Activated CD8-positive, alpha-beta T cell treated with anti-CD3 and anti-CD28 coated beads for 36 hours (primary cell): ENCODE results near the gene EFCAB6. TPM values are rescaled to one million over a fixed set of nuclear protein-coding genes. Genes with fewer than 3 reads are reported as not detected.

Source experiments
- ATAC-seq: fragments of 200-7000 bp; cut with Tn5 transposase; one replicate; pipeline ENCODE4 v1.10.0; 2021; ENCODE audit warnings: mild to moderate bottlenecking, moderate library complexity
- CTCF ChIA-PET: fragments of 350-600 bp; sonication (Branson Sonifier 250); formaldehyde crosslinking; loops from one replicate; lab custom pipeline; 2021; ENCODE audit warnings: antibody characterized with exemption; lab: Charles Lee
- POLR2A ChIA-PET: fragments of 350-600 bp; sonication (Branson Sonifier 250); formaldehyde crosslinking; loops from one replicate; lab custom pipeline; 2021; ENCODE audit warnings: antibody characterized with exemption; lab: Charles Lee
- DNase-seq: peaks from one replicate; pipeline ENCODE4 v3.0.0-alpha.2; 2020
- H3K27ac Mint-ChIP-seq: one replicate; pipeline ENCODE4 v1.8.0; 2021; ENCODE audit warnings: mild to moderate bottlenecking, mixed read lengths
- H3K27me3 Mint-ChIP-seq: one replicate; pipeline ENCODE4 v1.8.0; 2021; ENCODE audit warnings: mixed read lengths
- H3K36me3 Mint-ChIP-seq: one replicate; pipeline ENCODE4 v1.8.0; 2021; ENCODE audit warnings: low read depth, mixed read lengths
- H3K4me1 Mint-ChIP-seq: one replicate; pipeline ENCODE4 v1.8.0; 2021; ENCODE audit warnings: low read depth, mixed read lengths
- H3K4me3 Mint-ChIP-seq: one replicate; pipeline ENCODE4 v1.8.0; 2021; ENCODE audit warnings: mild to moderate bottlenecking, moderate library complexity, mixed read lengths
- H3K9me3 Mint-ChIP-seq: one replicate; pipeline ENCODE4 v1.8.0; 2021; ENCODE audit warnings: mixed read lengths
- CTCF ChIP-seq: fragments of 200-600 bp; IDR thresholded peaks from one replicate; pipeline ENCODE4 v1.8.0; 2022; ENCODE audit warnings: antibody characterized with exemption, mild to moderate bottlenecking
- intact Hi-C: fragments of 100-400 bp; cut with micrococcal nuclease; formaldehyde crosslinking; loops from one replicate; pipeline ENCODE4 v1.10.0; 2022
- total RNA-seq, 2 experiments: library from RNA; stranded (reverse); gene quantifications; one replicate each; pipeline ENCODE4 v1.2.3, GENCODE V29; 2021

The EFCAB6 gene
- total RNA-seq, 2 experiments from 2014 or later: 0.16 to 0.29 TPM

- Mint-ChIP-seq H3K4me1 (no peaks in the 10 kb centered on the region), H3K27ac (no peak overlapping the region), H3K27me3 (no peaks in the 10 kb centered on the region), H3K9me3 (no peaks in the 10 kb centered on the region), H3K4me3 (no peak overlapping the region), H3K36me3 (no peaks in the 10 kb centered on the region)
- DNase-seq (no peak), ATAC-seq (no peak)
- POLR2A ChIA-PET: no interaction called here
- intact Hi-C loops: no loop called here
- no peak for TF ChIP-seq CTCF
- CTCF ChIA-PET: no interaction called here
Measured at GRCh38 chr22:43736651-43737050, 75.5 kb downstream of the EFCAB6 start.

GRCh38 chr22:43734370-43735150 is 77.5 kb downstream of the EFCAB6 start:
- H3K4me3 Mint-ChIP-seq: no peak overlapping the region
- POLR2A ChIA-PET: no interaction called here
- no peaks in the 10 kb centered on the region for H3K4me1 Mint-ChIP-seq
- no peak overlapping the region for H3K27ac Mint-ChIP-seq
- TF ChIP-seq CTCF: no peak
- intact Hi-C loops: no loop called here
- H3K9me3 Mint-ChIP-seq: no peaks in the 10 kb centered on the region
- CTCF ChIA-PET: no interaction called here
- DNase-seq: no peak
- H3K27me3 Mint-ChIP-seq: peaks cover 2% of the 10 kb centered on the region
- ATAC-seq: no peak
- H3K36me3 Mint-ChIP-seq: no peaks in the 10 kb centered on the region

GRCh38 chr22:43733138-43733537 is 79.0 kb downstream of the EFCAB6 start:
- Mint-ChIP-seq H3K4me3 (no peak overlapping the region), H3K4me1 (no peaks in the 10 kb centered on the region), H3K27ac (no peak overlapping the region), H3K36me3 (no peaks in the 10 kb centered on the region), H3K27me3 (peaks cover 2% of the 10 kb centered on the region), H3K9me3 (peaks cover under 1% of the 10 kb centered on the region)
- CTCF ChIA-PET: no interaction called here
- no peak for ATAC-seq
- intact Hi-C loops: no loop called here
- POLR2A ChIA-PET: no interaction called here
- TF ChIP-seq CTCF: no peak
- DNase-seq: no peak

- no peak for TF ChIP-seq CTCF
- intact Hi-C loops: no loop called here
- Mint-ChIP-seq H3K4me3 (no peak overlapping the region), H3K4me1 (no peaks in the 10 kb centered on the region), H3K9me3 (peaks cover 4% of the 10 kb centered on the region), H3K36me3 (no peaks in the 10 kb centered on the region), H3K27me3 (peaks cover 2% of the 10 kb centered on the region), H3K27ac (no peak overlapping the region)
- no peak for ATAC-seq
- DNase-seq: no peak
- ChIA-PET POLR2A (no interaction called here), CTCF (no interaction called here)
Measured at GRCh38 chr22:43731988-43732387, 80.1 kb downstream of the EFCAB6 start.

GRCh38 chr22:43726964-43727543 is 85.1 kb downstream of the EFCAB6 start:
- POLR2A ChIA-PET: no interaction called here
- TF ChIP-seq CTCF: no peak
- intact Hi-C loops: no loop called here
- DNase-seq (no peak), ATAC-seq (no peak)
- Mint-ChIP-seq H3K27me3 (peaks cover 2% of the 10 kb centered on the region), H3K27ac (no peak overlapping the region), H3K4me1 (no peaks in the 10 kb centered on the region), H3K9me3 (peaks cover 4% of the 10 kb centered on the region), H3K4me3 (no peak overlapping the region), H3K36me3 (no peaks in the 10 kb centered on the region)
- CTCF ChIA-PET: no interaction called here
